Amygdala (tissue), 56 donors: Measurements from ENCODE around the gene CSF2.

Experiments used
- DNase-seq, 56 donors: peaks; one replicate each; lab custom pipeline; 2025; lab: John Stamatoyannopoulos, UW

Gene CSF2

DNA sequence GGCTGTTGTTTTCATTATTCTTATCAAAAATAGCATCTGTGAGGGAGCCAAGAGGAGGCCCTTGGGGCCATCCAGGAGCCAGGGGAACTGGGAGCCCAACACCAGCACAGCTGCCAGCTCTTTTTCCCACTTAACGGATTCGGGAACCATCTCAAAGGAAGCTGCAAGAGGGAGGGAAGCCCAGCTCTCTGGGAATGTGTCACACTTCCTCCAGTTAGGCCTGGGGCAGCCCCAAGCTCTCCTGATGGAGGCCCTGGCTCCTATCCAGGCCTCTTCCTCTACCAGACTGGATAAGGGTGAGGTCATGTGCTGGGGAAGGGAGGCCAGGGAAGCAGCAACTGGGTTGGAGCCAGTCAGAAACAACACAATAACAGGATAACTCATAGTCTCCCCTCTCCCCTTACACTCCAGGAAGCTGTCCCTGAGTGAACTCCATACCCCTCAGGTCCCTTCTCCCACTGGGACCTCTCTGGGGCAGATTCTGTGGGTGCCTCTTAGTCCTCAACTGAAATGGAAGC lies 12.7 kb downstream of the CSF2 start:
- peak in 1 of 56 donors; percentile 4 for DNase-seq

DNA sequence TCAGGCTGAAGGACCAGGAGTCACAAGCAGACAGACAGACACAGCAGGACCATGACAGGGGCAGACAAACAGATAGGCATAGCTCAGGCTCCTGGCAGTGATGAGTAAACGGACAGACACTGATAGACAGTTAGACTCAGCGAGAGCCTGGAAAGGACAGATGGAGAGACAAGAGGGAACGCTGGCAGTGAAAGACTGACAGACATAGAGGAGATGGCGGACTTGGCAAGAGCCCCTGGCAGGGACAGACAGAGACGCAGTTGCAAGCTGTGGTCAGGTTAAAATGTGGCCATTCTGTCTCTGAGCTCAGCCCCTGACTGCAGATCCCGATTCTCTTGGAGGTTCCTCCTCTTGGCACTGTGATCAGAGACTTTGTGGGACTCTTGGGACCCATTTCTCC lies 13.6 kb downstream of the CSF2 start:
- DNase-seq, result no peak

DNA sequence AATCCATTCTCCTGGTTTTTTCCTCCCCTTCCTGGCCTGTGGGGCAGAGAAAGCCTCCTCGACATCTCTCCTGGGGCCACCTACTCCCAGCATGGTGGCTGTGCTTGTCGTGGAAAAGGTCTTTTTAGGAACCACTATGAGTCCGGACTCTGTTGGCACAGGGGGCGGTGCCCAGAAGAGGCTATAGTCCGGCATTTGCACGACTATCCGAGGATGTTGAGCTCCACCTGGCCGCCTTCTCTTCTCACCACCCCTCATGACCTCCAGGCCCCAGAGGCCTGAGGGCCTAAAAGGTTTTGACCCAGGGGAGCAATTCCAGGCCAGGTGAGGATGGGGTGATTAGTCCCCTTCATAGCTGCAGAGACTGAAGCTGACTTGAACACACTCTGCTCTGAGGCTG lies 14.1 kb downstream of the CSF2 start:
- no peak for DNase-seq

DNA sequence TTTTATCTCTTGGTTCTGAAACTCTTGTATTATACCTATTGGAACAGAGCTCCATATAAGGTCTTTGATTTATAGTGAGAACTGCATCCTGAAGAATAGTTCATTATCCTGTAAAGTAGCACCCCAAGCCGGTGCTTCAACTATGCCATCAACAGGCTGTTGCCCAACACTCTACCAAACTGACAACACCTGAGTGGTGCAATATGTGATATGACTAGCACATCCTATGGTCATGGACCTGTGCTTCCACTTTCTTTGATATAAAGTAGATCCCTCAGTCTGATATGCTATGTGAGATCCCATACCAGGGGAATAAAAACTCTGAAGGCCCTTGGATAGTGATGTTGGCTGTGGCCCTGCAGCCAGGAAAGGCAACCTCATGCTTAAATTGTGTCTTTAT lies 15.8 kb downstream of the CSF2 start:
- no peak for DNase-seq

DNA sequence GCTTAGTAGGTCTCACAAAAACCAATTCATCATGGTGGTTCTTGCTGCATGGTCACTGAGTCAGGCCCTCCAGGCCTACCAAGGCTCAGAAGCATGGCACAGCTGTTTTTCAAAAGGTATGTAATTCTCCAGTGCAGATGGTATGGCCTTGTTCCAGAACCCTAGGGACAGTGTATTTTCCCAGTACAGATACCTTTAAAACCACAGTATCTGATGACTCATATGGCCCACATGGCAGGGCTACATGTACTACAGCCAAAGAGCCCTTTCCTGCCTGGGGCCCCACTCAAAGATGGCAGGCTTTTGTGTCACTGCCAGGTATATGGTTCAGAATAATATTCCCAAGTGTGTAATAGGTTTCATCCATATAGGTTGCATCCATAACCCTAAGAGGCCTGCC lies 16.5 kb downstream of the CSF2 start:
- DNase-seq, result no peak

DNA sequence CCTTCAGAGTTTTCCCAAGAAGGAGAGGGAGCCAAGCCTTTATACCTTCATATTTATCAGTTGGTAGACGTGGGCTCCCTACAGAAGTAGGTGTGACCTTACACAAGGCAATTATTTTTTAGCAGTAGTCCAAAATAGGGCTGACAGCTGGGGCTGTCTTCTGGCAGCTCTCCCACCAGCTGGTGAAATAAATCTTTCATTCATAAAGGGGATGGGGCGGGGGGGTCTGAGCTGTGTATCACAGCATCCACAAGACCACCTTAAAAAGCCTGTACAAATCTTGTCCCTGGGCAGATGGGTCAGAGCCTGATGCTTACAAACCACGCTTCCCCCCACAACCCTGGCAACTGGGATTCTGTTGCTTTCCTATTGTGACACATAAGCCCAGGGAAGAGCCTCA lies 19.7 kb downstream of the CSF2 start:
- DNase-seq, result no peak

DNA sequence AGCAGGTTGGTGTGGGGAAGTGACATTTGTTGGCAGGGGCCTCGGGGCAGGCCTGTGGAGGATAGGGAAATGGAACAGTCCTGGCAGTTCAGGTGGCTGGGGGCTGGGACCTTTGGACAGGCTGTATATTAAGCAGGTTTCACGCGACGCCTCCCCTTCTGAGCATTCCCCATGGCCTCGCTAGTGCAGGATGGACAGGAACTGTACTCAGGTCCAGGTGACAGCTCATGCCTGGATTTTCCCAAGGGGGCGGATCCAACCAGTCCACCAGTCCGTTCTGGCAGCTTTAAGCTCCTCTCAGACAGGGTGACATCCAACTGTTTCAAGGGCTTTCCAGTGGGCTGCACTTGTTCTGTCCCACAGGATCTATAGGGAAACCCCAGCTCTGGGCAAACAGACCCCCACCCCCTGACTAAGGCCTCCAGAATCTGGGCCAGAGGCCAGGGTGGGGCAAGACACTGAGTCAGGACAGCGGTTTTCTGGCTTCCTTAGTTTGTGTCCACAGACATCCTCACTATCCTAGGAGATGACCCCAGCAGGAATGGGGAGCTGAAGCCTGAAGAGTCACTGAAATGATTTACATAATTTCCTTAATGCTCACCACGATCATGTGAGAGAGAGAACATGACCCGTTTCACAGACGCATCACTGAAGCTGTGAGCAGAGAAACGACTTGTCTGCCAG lies 20.9 kb downstream of the CSF2 start:
- no peak for DNase-seq

DNA sequence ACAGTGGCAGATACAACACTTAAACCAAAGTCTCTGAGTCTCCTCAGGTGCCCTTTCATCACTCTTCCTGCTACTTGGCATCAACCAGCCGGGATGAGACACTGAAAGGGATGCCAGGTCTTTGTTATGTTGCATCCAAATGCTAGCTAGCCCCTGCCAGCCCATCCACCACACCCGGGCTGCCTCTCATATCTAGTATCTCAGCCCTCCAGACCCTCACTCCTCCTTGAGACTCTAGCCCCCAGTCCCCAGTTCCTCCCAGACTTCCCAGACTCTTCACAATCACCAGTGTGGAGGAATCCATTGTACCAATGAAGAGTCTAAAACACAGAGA lies 21.5 kb downstream of the CSF2 start:
- DNase-seq, result no peak

DNA sequence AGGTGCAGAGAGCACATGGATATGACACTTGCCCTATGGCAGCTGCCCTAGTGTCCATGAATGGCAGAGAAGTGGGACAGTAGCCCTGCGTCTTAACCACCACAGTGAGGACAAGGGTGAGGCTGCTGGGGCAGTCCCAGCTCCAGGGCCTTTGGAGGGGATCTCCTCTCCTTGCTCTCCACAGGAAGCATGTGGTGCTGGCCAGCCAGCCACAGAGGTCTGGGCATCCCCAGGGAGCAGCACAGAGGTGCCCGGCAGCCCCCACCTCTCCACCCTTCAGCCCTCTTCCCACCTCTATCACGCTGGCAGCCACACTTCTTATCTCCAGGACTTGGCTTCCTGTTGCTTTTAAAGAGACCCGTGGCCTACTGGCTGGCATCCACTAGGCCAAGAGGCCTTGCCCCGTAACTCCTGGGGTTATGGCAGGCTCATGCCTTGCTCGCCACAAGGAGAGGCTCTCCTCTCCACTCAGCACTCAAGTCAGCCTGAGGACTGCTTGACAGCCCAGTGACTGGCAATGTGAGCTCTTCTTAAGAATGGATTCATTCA lies 21.9 kb downstream of the CSF2 start:
- DNase-seq, result no peak

DNA sequence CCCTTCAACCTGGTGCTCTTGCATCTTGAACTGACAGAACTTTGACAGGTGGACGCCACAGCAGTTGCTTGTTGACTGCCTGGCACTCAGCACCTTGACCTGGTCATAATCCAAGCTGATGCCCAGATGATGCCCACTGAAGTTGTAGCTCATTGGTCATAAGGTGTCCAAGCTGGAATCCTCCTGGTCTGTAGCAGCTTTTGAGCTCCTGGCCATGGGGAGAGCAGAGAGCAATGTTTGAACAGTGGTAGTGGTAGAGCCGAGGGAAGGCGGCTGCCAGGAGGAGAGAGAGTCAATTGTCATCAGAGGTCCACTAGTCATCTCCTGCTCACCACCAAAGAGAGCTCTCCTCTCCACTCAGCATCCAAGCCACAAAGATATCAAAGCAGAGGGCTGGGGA lies 23.3 kb downstream of the CSF2 start:
- DNase-seq, result no peak

DNA sequence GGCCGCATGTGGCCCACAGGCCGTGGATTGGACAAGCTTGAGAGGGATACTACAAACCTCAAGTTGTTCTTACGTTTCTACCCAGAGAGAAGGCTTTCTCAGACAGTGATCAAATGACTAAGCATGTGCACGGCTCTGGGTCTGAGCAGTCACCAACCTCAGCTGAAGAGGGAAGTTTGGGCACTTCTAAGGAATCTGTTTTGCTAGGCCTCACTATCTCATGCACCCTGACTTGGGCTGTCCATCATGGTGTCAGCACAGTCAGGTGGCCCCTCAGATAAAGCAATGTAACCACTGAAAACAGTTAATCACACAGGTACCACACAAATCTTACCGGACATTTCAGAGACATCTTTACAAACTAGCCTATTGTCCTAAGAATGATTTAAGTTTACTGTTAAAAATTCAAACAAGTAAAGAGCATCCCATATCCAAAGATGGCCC lies 24.6 kb downstream of the CSF2 start:
- DNase-seq, result no peak

DNA sequence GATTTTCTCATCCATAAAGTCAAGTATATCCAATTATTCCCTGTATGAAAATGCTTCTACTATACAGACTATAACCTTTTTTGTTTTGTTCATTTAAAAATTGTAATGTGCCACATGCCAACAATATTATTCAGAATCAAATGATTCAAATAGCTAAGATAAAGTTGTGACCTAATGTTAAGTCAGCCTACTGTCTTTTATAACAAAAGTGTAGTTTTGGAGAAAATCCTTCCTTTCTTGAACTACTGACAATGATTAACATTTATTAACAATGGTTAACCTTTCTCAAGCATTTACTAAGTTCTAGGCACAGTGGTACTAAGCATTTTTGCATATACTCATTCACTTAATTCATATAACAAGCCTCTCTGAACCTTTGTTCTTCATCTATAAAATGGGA lies 25.0 kb downstream of the CSF2 start:
- no peak for DNase-seq

DNA sequence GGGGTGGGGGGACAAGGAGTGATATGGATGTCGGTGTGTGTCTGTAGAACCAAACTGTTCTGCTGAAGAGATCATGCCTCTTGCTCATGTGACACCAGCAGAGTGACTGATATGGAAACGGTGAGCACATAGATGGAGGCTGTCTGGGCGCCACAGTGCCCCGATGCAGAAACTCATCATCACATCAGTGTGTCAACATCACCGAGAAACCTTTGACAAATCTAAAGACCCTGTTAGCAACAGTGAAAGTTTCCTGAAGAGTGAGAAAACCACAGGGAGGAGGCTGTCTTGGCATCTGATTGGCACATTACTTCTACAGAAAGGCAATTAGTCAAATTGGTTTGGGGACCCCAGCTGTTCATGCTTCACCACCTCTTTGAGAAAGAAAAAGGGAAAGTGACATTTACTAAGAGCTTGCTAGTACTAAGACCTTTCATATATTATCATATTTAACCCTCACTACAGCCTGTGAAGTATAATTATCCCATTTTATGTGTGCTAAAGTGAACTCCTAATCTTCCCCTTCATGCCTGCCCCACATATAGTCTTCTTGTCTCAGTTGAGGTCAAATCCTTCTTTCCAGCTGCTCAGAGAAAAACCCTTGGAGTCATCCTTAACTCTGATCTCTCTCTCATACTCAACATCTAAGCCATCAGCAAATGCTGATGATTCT lies 25.6 kb downstream of the CSF2 start:
- no peak for DNase-seq

DNA sequence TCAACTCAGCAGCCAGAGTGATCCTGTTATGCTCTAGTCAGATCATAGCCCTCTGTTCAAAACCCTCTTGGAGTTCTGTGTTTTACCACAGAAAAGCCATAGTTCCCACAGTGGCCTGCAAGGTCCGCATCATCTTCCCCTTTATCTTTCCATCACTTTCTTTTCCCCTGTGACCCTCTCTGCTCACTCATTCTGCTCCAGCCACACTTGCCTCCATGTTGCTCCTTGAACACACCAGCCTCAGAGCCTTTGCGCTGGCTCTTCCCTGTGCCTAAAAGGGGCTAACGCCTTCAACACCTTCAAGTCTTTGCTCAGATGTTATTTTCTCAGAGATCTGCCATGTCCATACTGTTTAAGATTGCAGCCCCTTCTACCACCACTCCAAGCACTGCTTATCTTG lies 26.3 kb downstream of the CSF2 start:
- no peak for DNase-seq

DNA sequence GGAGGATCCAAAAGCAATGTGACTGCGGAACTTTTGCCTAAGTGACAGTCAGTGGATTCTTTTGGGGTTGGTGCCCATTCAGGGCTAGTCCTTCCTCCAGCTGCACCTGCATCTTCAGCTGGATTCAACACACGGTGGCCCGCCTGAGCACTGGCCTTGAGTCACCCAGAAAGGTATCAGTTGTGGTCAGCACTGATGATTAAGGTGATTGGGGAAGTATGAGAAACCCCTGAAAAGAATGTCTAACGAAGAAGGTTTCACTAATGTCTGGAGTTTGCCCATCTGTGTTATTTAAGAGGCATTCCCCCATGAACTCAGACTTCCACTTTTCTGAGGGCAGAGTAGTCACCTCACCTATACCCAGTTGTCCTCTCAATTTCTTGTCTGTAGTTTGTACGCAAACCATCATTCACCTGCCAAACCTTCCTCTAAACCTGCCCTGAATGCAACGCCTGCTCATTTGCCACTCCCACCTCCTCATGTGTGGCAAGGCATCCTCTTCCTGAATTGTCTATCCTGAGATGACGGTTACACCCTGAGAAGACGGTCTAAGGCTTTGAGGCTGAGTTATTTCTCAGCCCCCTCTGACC lies 27.2 kb downstream of the CSF2 start:
- no peak for DNase-seq

DNA sequence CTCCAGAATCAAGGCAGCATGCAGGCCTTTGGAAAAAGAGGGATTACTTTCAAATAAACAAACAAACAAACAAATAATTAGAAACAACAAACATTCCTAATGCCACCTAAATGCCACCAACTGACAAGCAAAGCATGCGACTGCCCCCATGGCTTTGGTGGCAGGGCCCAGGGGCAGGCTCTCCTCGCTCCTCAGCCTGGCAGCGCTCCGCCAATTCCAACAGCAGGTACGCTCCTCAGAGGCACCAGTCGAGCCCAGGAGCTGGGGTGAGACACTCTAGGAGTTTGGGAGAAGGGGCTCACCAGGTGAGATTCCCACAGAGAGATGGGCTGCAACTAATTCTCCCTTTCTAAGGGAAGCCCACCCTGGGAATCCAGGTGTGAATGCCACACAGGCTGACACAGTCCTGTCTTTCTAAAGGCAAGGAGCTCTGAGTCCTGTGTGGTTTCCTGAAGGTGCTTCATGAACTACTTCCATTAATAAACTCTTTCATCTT lies 27.8 kb downstream of the CSF2 start:
- no peak for DNase-seq

DNA sequence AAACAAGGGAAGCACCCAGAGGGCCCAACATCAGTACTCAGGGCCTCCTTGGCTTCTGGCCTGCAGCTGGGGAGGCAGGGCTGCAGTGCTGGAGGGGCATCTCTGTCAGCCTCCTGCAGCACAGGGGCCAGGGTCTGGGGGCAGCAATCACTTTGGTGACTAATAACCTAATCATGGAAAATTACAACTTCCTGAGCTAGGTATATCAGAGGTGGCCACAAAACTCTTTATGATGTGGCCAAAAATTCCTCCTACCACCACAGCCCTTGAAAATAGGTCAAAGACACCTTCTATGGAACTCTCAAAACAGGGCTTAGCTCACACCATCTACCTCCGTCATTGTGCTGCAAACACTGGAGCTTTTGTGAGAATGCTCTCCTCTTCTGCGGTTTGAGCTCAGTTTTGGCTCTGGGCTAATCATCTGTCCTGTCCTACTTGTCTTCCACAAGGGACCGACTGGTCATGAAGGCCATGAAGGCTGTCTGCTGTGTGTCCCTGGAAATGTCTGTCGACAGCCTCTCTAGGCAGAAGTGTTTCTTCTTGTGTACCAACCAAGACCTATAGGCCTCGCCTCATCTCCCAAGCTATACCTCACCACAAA lies 28.6 kb downstream of the CSF2 start:
- no peak for DNase-seq

DNA sequence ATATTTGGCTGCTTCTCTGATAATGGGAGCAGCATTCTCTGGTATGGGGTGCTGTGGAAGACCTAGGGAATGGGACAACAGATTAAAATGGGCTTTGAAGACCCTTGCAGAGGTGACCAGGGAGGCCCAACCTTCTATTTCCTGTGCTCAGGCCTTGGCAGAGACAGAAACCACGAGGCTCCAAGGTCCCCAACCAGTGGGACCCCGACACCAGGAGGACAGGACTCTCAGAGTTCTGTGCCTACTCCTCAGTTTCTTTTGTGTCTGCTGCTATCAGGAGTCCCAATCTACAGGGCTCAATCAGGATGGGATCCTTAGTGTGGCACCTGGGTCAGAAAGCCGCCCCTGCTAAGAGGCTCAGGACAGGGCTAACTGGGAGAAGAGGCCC lies 29.3 kb downstream of the CSF2 start:
- no peak for DNase-seq

DNA sequence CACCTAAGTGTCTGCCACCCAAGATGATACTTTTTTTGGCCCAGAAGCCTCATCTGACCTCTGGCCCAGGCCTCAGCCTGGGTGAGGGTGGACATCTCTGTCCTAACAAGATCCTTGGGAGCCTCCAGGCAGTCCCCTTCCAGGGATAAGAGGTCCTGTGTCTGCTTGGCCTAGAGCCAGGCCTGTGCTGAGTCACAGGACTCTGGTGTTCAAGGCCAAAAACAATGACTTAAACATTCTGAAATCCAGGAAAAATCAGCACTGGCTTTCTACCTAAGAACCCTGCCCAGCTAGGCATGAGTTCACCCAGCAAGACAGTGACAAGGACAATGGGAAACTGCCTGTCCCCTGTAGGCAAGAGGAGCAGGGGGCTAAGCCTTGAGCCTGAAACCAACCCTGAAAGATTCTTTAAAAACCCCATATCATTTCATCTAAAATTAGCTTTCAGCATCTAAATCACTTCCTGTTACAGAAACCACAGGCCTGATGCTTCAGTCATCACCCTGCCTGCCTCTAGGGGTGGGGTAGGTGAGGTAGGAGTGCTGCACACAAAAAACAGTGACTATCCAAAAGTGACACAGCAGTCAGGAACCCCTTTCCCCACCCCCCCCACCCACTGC lies 29.9 kb downstream of the CSF2 start:
- peak in 1 of 56 donors; percentile 40 for DNase-seq

DNA sequence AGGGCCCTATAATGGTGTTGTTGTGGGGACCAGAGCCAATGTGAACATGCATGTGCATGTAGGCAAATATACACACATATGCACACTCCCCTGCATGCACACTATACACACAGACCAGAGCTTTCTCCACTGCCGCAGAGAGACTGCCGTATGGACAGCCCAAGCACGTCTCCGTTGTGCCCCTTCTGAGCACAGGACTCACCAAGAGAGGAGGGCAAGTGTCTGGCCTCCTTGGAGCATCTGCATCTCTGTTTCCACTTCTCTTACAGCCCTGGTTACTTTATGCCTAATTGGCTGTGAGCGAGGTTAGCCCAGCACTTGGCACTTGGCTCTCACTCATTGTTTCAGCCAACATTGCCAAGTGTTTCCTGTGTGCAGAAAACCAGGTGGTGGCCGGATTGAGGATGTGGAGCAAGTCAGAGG lies 30.4 kb downstream of the CSF2 start:
- no peak for DNase-seq

DNA sequence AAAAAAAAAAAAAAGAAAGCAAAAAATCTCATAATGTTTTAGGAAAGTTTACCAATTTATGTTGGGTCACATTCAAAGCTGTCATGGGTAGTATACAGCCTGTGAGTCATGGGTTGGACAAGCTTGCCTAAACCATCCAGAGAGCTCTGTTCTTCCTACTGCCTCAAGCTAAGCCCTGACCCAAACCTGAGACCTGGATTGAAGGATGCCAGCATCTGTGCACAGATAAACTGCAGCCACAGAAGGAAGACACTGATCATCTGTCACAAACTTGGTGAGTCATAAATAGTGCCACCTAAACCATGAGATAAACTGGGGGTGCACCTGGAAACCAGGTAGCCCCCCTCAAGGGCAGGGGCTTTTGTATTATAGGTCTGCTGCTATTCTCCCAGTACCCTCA lies 31.0 kb downstream of the CSF2 start:
- no peak for DNase-seq
